DOHH2 (cell line): Measurements from ENCODE around the gene SMARCA4.

ENCODE experiments used
- H3F3A ChIP-seq: fragments of 200-600 bp; sonication (generic), shearing (Covaris generic); 2 replicates; pipeline ENCODE4 v1.6.0; 2016; ENCODE audit warnings: antibody characterized with exemption, mild to moderate bottlenecking; ENCODE audit not compliant: control insufficient read depth, insufficient read depth
- H3K27ac ChIP-seq: fragments of 200-600 bp; sonication (generic); 2 replicates; pipeline ENCODE4 v1.5.1; 2014; ENCODE audit warnings: low read depth, mild to moderate bottlenecking, low read length, moderate library complexity
- H3K27me3 ChIP-seq: fragments of 200-600 bp; sonication (generic); 2 replicates; pipeline ENCODE4 v1.6.1; 2014; ENCODE audit warnings: mild to moderate bottlenecking, low read length, mixed read lengths; ENCODE audit not compliant: control insufficient read depth
- H3K36me3 ChIP-seq: fragments of 200-600 bp; sonication (generic); 2 replicates; pipeline ENCODE4 v1.6.1; 2014; ENCODE audit warnings: mild to moderate bottlenecking, low read length, moderate library complexity, mixed read lengths; ENCODE audit not compliant: control insufficient read depth
- H3K4me1 ChIP-seq: fragments of 200-600 bp; sonication (generic); 2 replicates; pipeline ENCODE4 v1.6.1; 2014; ENCODE audit warnings: mild to moderate bottlenecking, low read length, mixed read lengths; ENCODE audit not compliant: control insufficient read depth
- H3K4me2 ChIP-seq: fragments of 200-600 bp; sonication (generic); 2 replicates; pipeline ENCODE4 v1.6.0; 2014; ENCODE audit warnings: mild to moderate bottlenecking, low read length, moderate library complexity
- H3K4me3 ChIP-seq: fragments of 200-600 bp; sonication (generic); 2 replicates; pipeline ENCODE4 v1.5.1; 2014; ENCODE audit warnings: mild to moderate bottlenecking, low read length, mixed read lengths
- H3K79me2 ChIP-seq: fragments of 200-600 bp; sonication (generic); 2 replicates; pipeline ENCODE4 v1.6.1; 2014; ENCODE audit warnings: mild to moderate bottlenecking, low read length, mixed read lengths; ENCODE audit not compliant: control insufficient read depth
- H3K9me2 ChIP-seq: fragments of 200-600 bp; sonication (generic); replicated peaks from 2 replicates; pipeline ENCODE4 v1.6.1; 2014; ENCODE audit warnings: mild to moderate bottlenecking, low read length, mixed read lengths; ENCODE audit not compliant: control insufficient read depth
- H3K9me3 ChIP-seq: fragments of 200-600 bp; sonication (generic); 2 replicates; pipeline ENCODE4 v1.6.1; 2014; ENCODE audit warnings: antibody characterized with exemption, low read length, mixed read lengths; ENCODE audit not compliant: control insufficient read depth, insufficient read depth
- H4K20me1 ChIP-seq: fragments of 200-600 bp; sonication (generic); 2 replicates; pipeline ENCODE4 v1.6.0; 2014; ENCODE audit warnings: low read depth, mild to moderate bottlenecking, antibody characterized with exemption, low read length, moderate library complexity; ENCODE audit not compliant: control insufficient read depth, insufficient read depth
- EZH2phosphoT487 ChIP-seq: fragments of 200-600 bp; sonication (generic); IDR thresholded peaks from 2 replicates; pipeline ENCODE4 v1.6.1; 2017; ENCODE audit warnings: borderline replicate concordance, mild to moderate bottlenecking, antibody characterized with exemption, low read length, moderate library complexity, mixed read lengths
- TF ChIP-seq, protein P1 (sequence below): fragments of 200-600 bp; sonication (generic); IDR thresholded peaks from one replicate; pipeline ENCODE4 v1.5.1; 2014; ENCODE audit warnings: antibody characterized with exemption, mild to moderate bottlenecking, low read depth, low read length; ENCODE audit not compliant: poor library complexity, severe bottlenecking

SMARCA4 gene

DNA sequence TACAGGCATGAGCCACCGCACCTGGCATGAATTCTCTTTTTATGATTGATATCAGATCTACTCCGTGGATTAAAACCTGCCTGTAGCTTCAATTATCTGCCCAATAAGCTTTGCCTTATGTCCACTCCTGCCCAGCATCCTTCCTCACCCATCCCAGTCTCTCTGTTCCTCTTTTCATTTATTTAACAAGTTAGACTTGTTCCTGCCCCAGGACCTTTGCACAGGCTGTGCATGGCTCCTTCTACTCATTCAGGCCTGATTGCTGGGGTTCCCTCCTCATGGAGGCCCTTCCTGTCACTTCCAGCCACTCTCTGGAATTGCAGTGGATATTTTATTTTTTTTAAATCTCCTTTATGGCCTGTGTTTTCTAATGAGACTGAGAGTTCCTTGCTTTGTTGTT, 27.6 kb downstream of the SMARCA4 start:
- no peak overlapping the region for H3K27ac ChIP-seq
- no peak overlapping the region for H3K4me2 ChIP-seq
- H3F3A ChIP-seq, result no peaks in the 10 kb centered on the region
- no peaks in the 10 kb centered on the region for H3K9me3 ChIP-seq
- H3K79me2 ChIP-seq, result peaks cover 63% of the 10 kb centered on the region
- no peaks in the 10 kb centered on the region for H3K9me2 ChIP-seq
- peaks cover 20% of the 10 kb centered on the region; the same call in 1 of the 2 replicates for H4K20me1 ChIP-seq
- H3K4me1 ChIP-seq, result no peaks in the 10 kb centered on the region
- H3K27me3 ChIP-seq, result no peaks in the 10 kb centered on the region
- no peak overlapping the region for H3K4me3 ChIP-seq
- TF ChIP-seq EZH2phosphoT487, result no peak
- TF ChIP-seq, protein P1, sequence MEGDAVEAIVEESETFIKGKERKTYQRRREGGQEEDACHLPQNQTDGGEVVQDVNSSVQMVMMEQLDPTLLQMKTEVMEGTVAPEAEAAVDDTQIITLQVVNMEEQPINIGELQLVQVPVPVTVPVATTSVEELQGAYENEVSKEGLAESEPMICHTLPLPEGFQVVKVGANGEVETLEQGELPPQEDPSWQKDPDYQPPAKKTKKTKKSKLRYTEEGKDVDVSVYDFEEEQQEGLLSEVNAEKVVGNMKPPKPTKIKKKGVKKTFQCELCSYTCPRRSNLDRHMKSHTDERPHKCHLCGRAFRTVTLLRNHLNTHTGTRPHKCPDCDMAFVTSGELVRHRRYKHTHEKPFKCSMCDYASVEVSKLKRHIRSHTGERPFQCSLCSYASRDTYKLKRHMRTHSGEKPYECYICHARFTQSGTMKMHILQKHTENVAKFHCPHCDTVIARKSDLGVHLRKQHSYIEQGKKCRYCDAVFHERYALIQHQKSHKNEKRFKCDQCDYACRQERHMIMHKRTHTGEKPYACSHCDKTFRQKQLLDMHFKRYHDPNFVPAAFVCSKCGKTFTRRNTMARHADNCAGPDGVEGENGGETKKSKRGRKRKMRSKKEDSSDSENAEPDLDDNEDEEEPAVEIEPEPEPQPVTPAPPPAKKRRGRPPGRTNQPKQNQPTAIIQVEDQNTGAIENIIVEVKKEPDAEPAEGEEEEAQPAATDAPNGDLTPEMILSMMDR, result no peak
- H3K36me3 ChIP-seq, result peaks cover 92% of the 10 kb centered on the region

GRCh38 chr19:10988921-10989320, 28.1 kb downstream of the SMARCA4 start:
- Histone ChIP-seq H4K20me1 (peaks cover 18% of the 10 kb centered on the region; the same call in 1 of the 2 replicates), H3K4me3 (no peak overlapping the region), H3K9me2 (no peaks in the 10 kb centered on the region), H3K4me1 (no peaks in the 10 kb centered on the region), H3K27me3 (no peaks in the 10 kb centered on the region), H3K27ac (no peak overlapping the region), H3K79me2 (peaks cover 59% of the 10 kb centered on the region), H3K36me3 (peaks cover 89% of the 10 kb centered on the region), H3K9me3 (no peaks in the 10 kb centered on the region), H3K4me2 (no peak overlapping the region), H3F3A (no peaks in the 10 kb centered on the region)
- TF ChIP-seq, protein P1, result no peak
- TF ChIP-seq EZH2phosphoT487, result no peak

GRCh38 chr19:10991076-10991475, 30.2 kb downstream of the SMARCA4 start:
- Histone ChIP-seq H3K9me2 (no peaks in the 10 kb centered on the region), H3K79me2 (peaks cover 52% of the 10 kb centered on the region), H3K27me3 (no peaks in the 10 kb centered on the region), H3F3A (no peaks in the 10 kb centered on the region), H3K4me2 (no peak overlapping the region), H3K36me3 (peaks cover 84% of the 10 kb centered on the region), H3K27ac (no peak overlapping the region), H3K4me3 (no peak overlapping the region), H3K4me1 (no peaks in the 10 kb centered on the region), H4K20me1 (no peaks in the 10 kb centered on the region), H3K9me3 (no peaks in the 10 kb centered on the region)
- no peak for TF ChIP-seq EZH2phosphoT487
- TF ChIP-seq, protein P1, result no peak
